ENCODE measurements around the gene HRAS. TPM values are rescaled to one million over a fixed set of nuclear protein-coding genes. Genes with fewer than 3 reads are reported as not detected.
A peak's percentile ranks its signal among the peaks of the same experiment; 100 is the strongest.

HRAS gene
- total RNA-seq, 1 experiment from 2014 or later: 47.9 TPM

- intact Hi-C loops (cut with micrococcal nuclease; ENCODE audit: unreplicated experiment): loop anchor here (10.0 kb wide), 1 partner anchor 144 kb away; the partner anchor contains the start of gene EPS8L2
- Mint-ChIP-seq H3K27ac (ENCODE audit: unreplicated experiment) (peak within 1 kb of the TSS; percentile 88), H3K4me3 (ENCODE audit: low read depth, unreplicated experiment) (peak within 1 kb of the TSS; percentile 90), H3K9me3 (ENCODE audit: low read depth, unreplicated experiment) (no peaks in the 10 kb centered on the region), H3K4me1 (ENCODE audit: low read depth, unreplicated experiment) (no peaks in the 10 kb centered on the region), H3K27me3 (ENCODE audit: unreplicated experiment) (no peaks in the 10 kb centered on the region), H3K36me3 (ENCODE audit: insufficient read depth, unreplicated experiment) (peaks cover 82% of the 10 kb centered on the region)
- DNase-seq: peak; percentile 97
- CTCF ChIA-PET: no interaction called here
- no peak for TF ChIP-seq CTCF (IDR thresholded peaks at IDR 0.05; ENCODE audit: unreplicated experiment)
- TSS peak; percentile 65 for BruUV-seq (replicated peaks)
Observed at GRCh38 chr11:560305-561147, 25.1 kb upstream of the HRAS start, which contains the start of the genes LMNTD2 and RASSF7. TSS of gene LMNTD2 (minus strand) at chr11:560738. CDS start at chr11:560716, 22 bp downstream. TSS of gene RASSF7 (plus strand) at chr11:560970. CDS start at chr11:561769, 799 bp downstream.

- CTCF ChIA-PET: no interaction called here
- no peak for TF ChIP-seq CTCF (IDR thresholded peaks at IDR 0.05; ENCODE audit: unreplicated experiment)
- BruUV-seq (replicated peaks): no TSS peak
- Mint-ChIP-seq H3K27me3 (ENCODE audit: unreplicated experiment) (no peaks in the 10 kb centered on the region), H3K4me1 (ENCODE audit: low read depth, unreplicated experiment) (no peaks in the 10 kb centered on the region), H3K9me3 (ENCODE audit: low read depth, unreplicated experiment) (no peaks in the 10 kb centered on the region), H3K4me3 (ENCODE audit: low read depth, unreplicated experiment) (peak overlapping the region; percentile 90), H3K27ac (ENCODE audit: unreplicated experiment) (peak overlapping the region; percentile 88), H3K36me3 (ENCODE audit: insufficient read depth, unreplicated experiment) (peaks cover 77% of the 10 kb centered on the region)
- intact Hi-C loops (cut with micrococcal nuclease; ENCODE audit: unreplicated experiment): loop anchor here (10.0 kb wide), 2 partner anchors 145 to 165 kb away; partner anchors contain the start of gene EPS8L2
- peak; percentile 55 for DNase-seq
Observed at GRCh38 chr11:559712-560304, 24.4 kb upstream of the HRAS start.

GRCh38 chr11:559020-559620, 23.7 kb upstream of the HRAS start:
- no TSS peak for BruUV-seq (replicated peaks)
- H3K36me3 Mint-ChIP-seq (ENCODE audit: insufficient read depth, unreplicated experiment): peaks cover 70% of the 10 kb centered on the region
- DNase-seq: no peak
- no peak for TF ChIP-seq CTCF (IDR thresholded peaks at IDR 0.05; ENCODE audit: unreplicated experiment)
- CTCF ChIA-PET: no interaction called here
- intact Hi-C loops (cut with micrococcal nuclease; ENCODE audit: unreplicated experiment): loop anchor here (10.0 kb wide), 1 partner anchor 166 kb away; no protein-coding TSS in a partner anchor
- H3K4me3 Mint-ChIP-seq (ENCODE audit: low read depth, unreplicated experiment): no peak overlapping the region
- no peaks in the 10 kb centered on the region for H3K9me3 Mint-ChIP-seq (ENCODE audit: low read depth, unreplicated experiment)
- H3K27ac Mint-ChIP-seq (ENCODE audit: unreplicated experiment): peak overlapping the region; percentile 13
- no peaks in the 10 kb centered on the region for H3K27me3 Mint-ChIP-seq (ENCODE audit: unreplicated experiment)
- H3K4me1 Mint-ChIP-seq (ENCODE audit: low read depth, unreplicated experiment): no peaks in the 10 kb centered on the region

- Mint-ChIP-seq H3K36me3 (ENCODE audit: insufficient read depth, unreplicated experiment) (peaks cover 64% of the 10 kb centered on the region), H3K27me3 (ENCODE audit: unreplicated experiment) (no peaks in the 10 kb centered on the region), H3K4me1 (ENCODE audit: low read depth, unreplicated experiment) (no peaks in the 10 kb centered on the region), H3K27ac (ENCODE audit: unreplicated experiment) (no peak overlapping the region), H3K9me3 (ENCODE audit: low read depth, unreplicated experiment) (no peaks in the 10 kb centered on the region), H3K4me3 (ENCODE audit: low read depth, unreplicated experiment) (no peak overlapping the region)
- BruUV-seq (replicated peaks): no TSS peak
- TF ChIP-seq CTCF (IDR thresholded peaks at IDR 0.05; ENCODE audit: unreplicated experiment): no peak
- DNase-seq: no peak
- CTCF ChIA-PET: no interaction called here
- intact Hi-C loops (cut with micrococcal nuclease; ENCODE audit: unreplicated experiment): loop anchor here (10.0 kb wide), 1 partner anchor 166 kb away; no protein-coding TSS in a partner anchor
Observed at GRCh38 chr11:558503-558902, 23.1 kb upstream of the HRAS start.
